HCEC 1CT (cell line): ENCODE results near the gene ADISSP.

Experiments
- DNase-seq: peaks from one replicate; pipeline ENCODE4 v3.0.0-alpha.2; 2017

ADISSP gene

DNA sequence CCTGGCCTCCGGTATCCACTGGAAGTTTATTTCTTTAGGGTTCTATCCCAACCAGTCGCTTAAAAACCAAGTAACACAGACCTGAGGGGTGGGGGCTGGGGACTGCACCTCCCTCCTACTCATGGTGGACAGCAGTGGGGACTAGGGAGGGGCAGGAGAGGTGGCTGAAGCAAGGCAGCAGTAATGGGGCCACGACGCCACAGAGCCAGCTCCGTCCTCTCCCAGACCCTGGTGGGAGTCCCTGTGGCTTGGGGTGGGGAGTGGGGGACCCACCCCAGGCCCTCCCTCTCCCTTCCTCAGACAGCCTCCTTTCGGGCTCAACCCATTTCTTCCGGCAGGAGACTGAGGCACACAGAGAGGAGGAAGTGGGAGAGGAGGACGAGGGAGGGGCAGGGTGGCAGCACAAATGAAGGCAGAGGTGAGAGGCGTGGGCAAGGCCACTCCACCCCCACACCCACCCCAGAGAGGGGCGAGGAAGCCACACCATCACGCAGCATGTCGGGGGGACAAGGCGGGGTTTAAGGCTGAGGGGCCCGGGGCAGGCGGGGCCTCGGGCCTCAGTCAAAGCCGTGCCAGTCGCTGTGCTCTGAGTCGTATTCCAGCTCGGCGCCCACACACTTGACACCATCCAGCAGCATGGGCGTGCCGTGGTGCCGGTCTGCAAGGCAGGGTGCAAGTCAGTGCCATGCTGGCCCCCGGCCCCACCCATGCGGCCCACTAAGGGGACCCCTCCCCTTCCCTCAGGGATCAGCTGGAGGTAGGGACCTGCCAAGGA, 13.9 kb downstream of the ADISSP start:
- no peak for DNase-seq

DNA sequence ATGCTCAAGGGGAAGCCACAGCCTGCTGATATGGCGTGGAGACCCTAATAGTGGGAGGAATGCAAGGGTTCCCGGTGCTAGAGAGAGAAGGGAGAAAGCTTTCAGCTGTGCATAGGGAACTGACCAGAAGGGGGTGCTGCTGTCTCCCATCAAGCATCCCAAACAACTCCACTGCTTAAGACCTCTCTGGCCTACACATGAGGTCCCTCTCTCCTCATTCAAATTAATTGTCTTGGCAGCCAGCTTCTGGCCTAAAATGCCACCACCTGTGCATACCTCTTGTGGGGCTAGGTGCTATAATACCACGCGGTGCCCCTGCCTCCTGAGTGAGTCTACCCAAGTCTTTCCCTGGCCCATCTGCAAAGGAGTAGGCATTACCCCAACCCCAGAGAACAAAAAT, 14.5 kb downstream of the ADISSP start:
- DNase-seq, result peak; percentile 46

DNA sequence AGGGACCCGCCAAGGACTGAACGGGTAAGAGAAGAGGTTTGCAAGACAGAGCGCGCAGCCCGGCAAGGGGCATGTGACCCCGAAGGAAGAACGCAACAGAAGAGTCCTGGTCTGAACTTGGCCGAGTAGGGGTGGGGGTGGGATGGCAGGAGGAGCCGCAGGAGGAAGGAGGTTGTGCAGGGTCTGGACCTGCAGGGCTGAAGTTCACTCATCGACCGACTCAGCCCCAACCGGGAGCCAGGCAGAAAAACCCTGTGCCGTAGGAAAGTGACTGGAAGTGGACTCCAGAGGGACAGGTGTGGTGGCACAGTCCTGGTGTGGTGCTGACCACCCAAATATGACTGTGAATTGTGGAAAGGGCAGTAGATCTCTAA, 15.2 kb downstream of the ADISSP start:
- no peak for DNase-seq

DNA sequence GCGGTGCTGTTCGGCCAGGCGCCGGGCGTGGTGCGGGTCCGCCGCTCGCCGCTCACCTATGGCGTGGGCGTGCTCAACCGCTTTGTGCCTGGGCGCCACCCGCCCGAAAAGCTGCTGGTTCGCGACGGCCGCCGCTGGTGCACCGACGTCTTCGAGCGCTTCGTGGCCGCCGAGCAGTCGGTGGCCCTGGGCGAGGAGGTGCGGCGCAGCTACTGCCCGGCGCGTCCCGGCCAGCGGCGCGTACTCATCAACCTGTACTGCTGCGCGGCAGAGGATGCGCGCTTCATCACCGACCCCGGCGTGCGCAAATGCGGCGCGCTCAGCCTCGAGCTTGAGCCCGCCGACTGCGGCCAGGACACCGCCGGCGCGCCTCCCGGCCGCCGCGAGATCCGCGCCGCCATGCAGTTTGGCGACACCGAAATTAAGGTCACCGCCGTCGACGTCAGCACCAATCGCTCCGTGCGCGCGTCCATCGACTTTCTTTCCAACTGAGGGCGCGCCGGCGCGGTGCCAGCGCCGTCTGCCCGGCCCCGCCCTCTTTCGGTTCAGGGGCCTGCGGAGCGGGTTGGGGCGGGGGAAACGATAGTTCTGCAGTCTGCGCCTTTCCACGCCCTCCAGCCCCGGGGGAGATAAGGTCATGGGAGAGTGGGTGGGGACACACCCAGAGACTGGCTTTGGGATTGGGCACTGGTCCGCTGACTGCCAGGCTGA, 15.7 kb downstream of the ADISSP start:
- no peak for DNase-seq

DNA sequence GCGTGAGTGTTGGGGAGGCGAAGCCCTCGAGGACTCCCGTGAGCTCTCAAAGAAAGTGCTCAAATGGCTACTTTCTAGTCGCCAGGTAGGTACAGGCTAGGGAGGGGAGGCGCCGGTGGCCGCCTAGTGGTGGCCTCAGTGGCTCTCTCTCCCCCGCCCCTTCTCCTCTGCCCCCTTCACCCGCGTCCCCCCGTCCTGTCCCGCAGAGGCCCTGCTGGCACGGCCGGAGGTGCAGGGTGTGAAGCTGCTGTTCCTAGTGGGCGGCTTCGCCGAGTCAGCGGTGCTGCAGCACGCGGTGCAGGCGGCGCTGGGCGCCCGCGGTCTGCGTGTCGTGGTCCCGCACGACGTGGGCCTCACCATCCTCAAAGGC, 16.3 kb downstream of the ADISSP start:
- no peak for DNase-seq

DNA sequence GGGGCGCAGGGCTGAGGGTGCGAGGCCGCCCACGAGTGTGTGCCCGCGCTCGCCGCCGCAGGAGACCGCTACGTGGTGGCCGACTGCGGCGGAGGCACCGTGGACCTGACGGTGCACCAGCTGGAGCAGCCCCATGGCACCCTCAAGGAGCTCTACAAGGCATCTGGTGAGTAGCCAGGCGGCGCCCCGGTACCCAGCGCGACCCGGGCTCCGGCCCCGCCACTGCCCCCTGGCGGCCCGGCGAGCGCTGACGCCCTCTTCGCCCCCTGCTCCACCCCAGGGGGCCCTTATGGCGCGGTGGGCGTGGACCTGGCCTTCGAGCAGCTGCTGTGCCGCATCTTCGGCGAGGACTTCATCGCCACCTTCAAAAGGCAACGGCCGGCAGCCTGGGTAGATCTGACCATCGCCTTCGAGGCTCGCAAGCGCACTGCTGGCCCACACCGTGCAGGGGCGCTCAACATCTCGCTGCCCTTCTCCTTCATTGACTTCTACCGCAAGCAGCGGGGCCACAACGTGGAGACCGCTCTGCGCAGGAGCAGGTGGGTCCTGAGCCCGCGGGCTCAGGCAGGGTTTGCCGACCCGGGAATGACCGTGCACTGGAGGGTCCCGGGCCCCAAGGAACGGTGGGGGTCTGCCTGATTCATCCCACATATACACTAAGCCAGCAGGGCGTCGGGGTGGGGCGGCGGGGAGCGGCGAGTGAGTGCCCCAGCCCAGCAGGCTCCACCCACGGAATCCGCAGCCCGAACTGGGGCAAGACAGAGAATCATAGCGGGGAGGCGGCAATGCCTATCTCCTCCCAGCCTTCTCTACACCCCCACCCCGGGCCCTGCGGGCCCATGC, 17.6 kb downstream of the ADISSP start:
- no peak for DNase-seq

DNA sequence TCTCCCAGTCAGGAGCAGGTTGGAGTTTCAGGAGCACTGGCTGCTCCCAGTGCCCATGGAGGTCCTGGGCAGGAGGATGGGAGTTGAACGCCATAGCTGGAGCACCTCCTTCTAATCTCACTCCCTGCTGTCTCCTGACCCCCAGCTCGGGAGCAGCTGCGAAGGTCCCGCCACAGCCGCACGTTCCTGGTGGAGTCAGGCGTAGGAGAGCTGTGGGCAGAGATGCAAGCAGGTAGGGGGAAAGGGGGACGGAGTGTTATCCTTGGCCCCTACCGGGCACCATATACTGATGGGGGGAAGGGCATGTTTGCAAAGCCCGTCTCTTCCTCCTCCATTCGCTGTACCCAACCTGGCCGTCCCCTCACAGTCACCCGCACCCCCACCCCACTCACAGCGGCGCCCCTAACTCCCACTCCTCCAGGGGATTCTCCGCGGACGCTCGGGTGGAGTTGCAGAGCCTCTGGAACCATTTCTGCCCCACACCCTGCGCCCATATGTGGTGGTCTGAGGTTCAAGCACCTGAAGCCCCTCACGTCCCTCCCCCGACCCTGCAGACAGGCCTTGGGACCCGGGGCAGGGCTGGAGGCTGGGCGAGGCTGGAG, 18.4 kb downstream of the ADISSP start:
- DNase-seq, result no peak

DNA sequence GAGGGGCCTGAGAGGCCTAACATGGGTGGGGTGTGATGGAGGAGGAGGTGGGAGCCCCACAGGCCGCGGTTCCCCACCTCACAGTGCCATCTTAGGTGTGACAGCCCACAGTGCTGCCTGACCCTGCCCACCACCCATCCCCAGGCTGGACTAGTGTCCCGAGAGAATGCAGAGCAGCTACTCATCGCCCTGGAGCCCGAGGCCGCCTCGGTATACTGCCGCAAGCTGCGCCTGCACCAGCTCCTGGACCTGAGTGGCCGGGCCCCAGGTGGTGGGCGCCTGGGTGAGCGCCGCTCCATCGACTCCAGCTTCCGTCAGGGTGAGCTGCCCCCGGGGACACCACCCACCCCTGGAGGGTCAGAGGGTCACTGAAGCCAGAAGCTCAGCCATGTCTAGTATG, 19.5 kb downstream of the ADISSP start:
- no peak for DNase-seq

DNA sequence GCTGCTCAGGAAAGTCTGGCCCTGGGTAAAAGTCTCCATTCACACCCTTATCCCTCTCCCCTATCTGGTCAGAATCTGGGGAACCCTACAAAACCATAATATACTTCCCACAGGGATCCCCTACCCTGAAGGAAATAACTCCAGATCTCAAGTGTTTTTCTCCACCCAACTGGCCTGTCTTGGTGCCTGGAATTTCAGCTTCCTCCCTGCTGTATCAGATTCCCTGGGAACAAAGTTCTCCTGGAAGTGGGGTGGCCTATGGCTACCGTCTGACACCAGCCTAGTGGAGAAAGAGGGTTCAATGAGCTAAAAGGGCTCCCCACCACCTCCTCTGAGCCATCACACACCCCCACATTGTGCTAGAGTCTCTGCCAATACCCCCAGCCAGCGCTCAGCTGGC, 20.1 kb downstream of the ADISSP start:
- no peak for DNase-seq

DNA sequence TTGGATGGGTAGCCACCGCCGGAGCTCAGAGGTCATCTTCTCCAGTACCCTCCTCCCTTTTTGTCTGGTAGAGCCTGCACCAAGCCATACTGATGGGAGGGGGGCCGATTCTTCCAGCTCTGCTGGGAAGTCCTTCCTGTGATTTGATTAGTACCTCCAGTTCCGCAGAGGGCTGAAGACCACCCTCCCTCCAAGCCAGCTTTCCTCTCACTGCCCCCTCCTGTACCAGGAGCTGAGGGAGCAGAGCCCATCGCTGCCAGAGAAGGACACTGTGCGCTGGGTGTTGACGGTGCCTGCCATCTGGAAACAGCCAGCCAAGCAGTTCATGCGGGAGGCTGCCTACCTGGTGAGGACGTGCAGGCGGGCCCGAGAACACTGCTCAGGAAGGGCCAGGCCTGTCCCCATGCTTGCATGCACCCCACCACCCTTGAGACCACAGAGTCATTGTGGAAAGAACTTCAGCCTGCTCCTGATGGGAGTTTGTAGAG, 21.8 kb downstream of the ADISSP start:
- DNase-seq, result no peak

DNA sequence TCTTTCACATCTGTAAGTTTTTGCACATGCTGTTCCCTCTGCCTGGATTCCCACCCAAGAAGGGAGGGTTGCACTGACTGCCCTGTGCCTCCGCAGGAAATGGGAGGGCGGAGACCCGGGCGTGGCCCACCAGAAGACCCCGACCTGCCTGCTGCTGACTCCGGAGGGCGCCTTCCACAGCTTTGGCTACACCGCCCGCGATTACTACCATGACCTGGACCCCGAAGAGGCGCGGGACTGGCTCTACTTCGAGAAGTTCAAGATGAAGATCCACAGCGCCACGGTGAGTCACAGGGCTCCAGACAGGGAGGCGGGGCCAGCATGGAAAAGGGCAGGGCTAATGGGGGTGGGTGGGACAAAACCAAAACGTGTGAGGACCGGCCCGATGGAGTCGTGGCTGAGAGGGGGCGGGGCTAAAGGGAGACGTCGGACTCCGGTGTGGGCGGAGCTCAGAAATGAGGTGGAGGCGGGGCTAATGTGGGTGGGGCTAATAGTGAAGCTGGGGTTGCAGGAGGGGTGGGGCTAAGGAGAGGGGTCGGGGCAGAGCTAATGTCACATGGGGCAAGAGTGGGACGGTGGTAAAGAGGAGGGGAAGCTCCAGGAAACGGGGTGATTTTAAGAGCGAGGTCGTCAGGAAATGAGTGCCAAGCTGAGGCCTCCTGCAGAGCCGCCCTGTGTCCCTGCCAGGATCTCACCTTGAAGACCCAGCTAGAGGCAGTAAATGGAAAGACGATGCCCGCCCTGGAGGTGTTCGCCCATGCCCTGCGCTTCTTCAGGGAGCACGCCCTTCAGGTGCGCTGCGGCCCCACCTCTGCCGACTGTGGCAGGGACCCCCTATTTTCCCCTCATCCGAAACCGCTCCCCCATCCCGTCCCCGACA, 22.5 kb downstream of the ADISSP start:
- DNase-seq, result no peak

DNA sequence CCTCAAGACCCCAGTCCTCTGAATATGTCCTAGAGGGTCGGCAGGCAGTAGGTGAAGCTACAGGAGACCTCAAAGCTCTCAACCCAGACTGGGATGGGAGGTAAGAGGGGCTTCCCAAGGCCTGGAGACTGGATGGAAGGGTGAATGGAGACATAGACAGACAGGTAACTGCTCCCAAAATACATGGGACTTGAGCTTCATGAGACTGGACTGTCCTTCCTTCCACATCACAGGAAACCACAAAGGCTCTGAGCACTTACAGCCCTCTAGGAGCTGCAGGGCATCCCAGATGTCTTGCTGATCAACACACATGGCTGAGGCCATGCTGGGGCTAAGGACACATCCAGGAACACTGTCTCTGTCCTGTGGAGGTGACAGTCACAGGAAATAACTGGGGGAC, 23.5 kb downstream of the ADISSP start:
- DNase-seq, result no peak

DNA sequence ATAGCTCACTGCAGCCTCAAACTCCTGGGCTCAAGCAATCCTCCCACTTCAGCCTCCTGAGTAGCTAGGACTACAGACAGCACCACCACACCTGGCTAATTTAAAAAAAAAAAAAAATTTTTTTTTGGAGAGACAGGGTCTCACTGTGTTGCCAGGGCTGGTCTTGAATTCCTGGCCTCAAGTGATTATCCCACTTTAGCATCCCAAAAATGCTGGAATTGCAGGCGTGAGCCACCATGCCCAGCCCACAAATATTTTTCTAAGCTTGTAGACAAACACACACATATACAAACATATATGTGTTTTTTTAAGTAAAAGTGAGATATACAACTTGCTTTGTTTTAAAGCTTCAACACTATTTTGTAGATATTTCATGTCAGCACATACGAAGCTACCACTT, 24.3 kb downstream of the ADISSP start:
- DNase-seq, result no peak

DNA sequence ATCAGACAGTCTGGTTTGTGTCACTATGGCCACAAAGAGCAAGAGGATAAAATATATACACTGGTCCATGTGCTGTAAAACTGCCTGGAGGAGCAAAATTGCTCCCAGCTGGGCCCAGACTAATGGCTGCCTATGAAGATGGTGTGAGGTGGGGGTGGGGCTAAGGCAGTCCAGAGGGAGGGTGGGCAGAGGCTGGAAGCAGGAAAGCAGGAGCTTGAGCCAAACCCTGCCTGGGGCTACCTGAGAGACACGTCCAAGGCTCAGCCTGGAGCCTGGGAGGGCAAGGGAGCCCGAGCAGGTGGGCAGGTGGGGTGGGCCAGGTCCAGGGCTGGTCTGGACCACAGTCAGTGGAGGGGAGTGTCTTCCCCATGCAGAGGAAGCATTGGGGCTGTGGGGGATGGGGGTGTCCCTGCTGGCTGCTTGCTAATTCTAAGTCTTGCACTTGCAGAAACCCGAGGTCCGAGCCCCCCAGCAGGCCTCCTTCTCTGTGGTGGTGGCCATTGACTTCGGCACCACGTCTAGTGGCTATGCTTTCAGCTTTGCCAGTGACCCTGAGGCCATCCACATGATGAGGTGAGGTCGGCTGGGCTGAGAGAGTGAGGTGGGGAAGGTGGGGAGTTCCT, 25.6 kb downstream of the ADISSP start:
- no peak for DNase-seq

DNA sequence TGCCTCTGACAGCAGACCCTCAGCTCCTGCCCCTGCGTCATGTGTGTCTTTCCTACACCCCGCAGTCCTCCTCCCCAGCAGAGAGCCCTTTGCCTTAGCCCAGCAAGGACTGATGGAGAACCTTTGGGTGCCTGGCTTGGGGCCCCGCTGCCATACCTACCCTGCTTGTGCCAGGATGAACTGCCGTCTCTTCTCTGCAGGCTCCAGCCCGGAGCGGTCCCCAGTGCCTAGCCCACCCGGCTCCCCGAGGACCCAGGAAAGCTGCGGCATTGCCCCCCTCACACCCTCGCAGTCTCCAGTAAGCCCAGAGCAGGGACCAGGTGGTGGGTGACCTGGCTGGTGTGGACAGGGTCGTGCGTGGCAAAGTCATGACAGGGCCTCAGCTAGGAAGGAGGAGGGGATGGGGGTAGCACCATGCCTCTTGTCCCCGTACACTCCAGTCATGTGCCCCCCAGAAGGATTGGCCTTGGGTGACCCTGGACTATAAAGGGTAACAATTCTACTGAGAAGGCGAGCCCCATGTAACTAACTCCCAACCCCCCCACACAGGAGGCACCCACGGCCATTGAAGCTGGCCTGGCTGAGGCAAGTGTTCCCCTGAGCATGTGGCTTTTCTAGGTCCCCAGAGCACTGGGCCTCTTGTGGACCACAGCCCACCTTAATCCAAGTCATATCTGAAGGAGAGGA, 26.8 kb downstream of the ADISSP start:
- no peak for DNase-seq

DNA sequence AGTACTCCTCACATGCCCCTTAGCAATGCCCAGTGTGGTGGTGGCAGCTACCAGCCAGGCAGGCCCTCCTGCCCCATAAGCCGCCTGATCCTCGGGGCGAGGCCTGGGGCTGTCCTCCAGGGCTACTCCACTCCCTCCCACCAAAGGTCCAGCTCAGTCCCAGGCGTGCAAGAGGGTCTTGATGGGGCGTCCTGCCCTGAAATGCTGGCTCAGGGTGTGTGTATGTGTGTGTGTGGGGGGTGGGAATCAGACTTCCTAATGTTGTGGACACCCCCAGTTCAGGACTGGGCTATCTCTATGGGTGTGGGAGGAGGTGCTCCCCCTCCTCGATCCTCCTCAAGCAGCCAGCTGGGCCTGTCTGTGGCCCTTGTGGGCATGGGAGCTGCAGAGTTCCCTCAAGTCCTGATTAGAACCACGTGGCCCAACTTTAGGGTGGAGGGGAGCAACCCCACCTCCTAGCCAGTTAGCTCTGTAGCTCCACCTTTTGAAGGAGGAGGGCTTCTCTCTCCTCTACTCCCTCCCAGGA, 27.6 kb downstream of the ADISSP start:
- no peak for DNase-seq

DNA sequence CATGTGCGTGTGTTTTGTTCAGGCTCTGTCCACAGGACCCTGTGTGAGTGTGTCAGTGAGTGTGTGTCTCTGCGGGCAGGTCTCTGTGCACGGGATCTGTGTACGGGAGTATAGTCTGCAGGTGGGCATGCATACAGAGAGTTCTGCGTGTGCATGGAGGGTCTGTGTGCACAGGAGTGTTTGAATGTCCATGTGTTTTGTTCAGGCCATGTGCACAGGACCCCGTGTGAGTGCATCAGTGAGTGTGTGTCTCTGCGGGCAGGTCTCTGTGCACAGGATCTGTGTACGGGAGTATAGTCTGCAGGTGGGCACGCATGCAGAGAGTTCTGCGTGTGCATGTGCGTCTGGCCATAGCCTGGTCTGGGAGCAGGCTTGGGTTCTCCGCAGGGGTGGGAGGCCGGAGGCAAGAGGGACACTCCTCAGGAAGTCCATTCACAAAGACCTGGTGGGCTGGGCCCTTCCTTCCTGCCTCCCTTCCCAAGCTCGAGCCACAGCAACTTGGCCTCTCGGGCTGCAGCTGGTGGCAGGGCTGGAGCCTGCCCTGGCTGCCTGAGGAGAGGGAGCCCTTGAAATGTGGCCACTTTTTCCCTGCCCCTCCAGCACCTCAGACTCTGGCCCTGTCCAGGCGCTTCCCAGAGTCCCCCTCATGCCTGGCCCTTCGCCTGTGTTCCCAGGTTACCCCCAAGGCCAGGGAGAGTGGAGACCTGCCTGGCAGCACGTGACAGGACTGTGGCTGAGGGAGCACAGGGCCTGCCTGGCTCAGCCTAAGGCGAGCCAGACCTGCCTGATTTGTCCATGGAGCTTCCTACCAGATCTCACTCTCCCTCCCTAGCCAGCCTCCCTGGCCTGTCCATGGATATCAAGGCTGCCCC, 28.3 kb downstream of the ADISSP start:
- DNase-seq, result no peak

DNA sequence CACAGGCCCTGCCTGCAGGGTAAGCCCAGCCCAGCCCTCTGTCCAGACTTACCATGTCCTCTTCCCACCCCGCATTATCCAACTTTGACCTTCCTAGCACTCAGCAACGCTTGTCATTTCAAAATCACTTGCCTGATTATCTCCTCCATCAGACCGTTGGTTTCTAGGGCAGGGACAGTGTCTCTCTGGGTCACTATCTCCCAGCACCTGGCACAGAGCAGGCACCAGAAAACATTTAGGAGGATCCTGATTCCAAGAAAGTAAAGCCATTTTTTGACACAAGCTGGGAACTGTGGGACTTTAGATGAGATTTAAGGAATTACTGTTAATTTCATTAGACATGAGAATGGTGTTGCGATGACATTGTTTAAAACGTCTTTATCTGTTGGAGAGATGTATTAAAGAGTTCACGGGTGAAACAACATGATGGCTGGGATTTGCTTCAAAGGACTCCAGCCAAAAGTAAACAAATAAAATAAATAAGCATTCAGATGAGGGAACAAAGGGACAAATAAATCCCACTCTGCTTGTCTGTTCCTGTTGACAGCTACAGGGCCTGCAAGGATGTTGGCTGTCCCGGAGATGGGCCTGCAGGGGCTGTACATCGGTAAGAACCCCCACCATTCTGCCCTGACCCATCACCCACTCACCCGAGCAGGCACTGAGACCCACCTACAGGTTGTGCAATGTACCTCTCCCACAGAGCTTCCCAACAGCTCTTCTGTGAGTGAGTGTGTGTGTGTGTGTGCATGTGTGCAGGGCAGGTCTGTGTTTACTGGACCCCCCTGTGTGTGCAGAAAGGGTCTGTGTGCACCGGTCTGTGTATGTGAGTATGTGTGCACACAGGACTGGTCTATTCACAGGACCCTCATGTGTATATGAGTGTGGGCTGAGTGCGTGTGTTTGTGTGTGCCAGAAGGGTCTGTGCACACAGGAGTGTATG, 29.2 kb downstream of the ADISSP start:
- no peak for DNase-seq

DNA sequence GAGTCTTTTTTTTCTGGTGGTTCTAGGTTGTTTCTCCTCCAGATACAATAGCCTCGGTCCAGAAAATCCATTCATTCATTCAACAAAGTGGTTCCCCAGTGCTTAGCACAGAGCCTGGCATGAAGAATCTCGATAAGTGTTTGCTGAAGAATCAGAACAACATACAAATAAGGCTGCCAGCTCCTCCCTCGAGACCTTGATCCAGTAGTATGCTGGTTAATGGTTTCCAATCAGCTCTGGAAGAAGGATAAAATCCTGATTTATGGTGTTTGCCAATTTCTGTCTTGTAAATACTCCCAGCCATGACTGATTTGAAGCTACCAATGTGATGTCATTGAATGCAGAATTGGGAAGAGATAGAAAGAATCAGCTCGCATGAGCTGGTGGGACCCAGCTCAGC, 31.8 kb downstream of the ADISSP start:
- DNase-seq, result no peak
